ENCODE data around the gene MGLL.
A peak's percentile ranks its signal among the peaks of the same experiment; 100 is the strongest.

Gene MGLL

DNA sequence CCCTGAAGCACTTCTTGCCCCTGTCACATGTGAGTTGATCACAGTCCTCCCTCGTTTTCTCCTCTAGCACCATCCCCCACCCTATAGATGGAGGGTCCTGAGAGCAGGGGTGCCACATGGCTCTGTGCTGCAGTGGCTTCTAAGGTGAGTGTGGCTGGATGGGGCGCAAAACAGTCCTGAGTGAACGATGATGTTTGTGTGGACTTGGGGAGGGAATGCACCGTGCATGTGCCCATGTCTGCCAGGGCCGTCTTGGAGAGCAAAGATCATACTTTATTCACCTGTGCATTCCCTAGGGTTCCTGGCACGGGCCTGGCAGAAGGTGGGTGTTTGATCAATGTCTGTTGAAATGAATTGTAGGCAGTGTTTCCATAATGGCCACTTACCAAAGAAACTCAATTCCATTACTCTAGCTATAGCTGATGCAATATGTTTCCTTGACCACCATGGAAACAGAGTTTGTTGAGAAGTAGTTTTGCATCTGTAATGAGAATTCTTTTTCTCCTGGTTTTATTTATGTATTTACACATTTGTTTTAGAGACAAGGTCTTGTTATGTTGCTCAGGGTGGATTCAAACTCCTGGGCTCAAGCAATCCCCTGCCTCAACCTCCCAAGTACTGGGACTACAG is 91.5 kb downstream of the MGLL start:
- TF ChIP-seq GATA2 (IDR thresholded peaks at IDR 0.05; ENCODE audit: low read depth, low read length): no peak
- no peak for TF ChIP-seq GATA3 (IDR thresholded peaks at IDR 0.05; ENCODE audit: low read depth, low read length)

DNA sequence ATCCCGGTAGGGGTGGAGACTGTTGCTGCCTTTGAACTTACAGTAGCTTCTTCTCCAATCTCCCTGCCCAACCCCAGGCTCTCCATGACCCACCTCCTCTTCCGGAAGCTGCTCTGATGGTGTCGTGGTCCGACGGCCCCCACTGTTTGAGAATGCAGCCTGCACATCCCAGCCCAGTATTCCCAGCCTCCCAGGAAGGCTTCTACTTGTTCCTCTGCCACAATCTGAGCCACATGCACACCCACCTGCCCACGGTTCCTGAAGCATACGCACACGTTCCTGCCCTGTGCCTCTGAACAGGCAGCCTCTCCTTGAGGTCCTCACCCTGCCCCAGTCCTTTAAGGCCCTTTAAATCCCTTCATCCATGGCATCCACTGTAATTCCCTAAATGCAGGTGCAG is 92.1 kb downstream of the MGLL start:
- TF ChIP-seq GATA3 (IDR thresholded peaks at IDR 0.05; ENCODE audit: low read depth, low read length) (no peak), GATA2 (IDR thresholded peaks at IDR 0.05; ENCODE audit: low read depth, low read length) (no peak)

DNA sequence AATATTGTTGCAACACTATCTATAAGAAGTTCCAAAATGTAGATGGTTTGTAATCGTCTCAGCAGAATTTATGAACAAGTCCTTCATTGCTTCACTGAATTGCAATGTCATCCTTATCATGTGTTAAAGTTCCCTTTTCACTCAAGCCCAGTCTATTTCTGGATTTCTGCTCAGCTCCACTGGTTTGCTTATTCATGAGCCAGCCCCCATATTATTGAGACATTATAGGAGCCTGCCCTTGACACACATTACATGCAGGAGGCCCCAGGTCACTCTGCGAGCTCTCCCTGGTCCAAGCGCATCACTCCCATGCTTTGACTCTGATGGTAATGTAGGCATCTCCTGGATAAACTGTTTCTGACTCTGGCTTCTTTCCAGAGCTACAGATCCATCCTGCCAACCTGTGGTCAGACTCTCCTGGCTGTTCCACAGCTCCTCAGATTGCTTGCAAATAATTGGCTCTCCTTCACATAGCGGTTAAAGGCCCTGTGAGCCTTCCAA is 92.7 kb downstream of the MGLL start:
- no peak for TF ChIP-seq GATA3 (IDR thresholded peaks at IDR 0.05; ENCODE audit: low read depth, low read length)
- no peak for TF ChIP-seq GATA2 (IDR thresholded peaks at IDR 0.05; ENCODE audit: low read depth, low read length)

DNA sequence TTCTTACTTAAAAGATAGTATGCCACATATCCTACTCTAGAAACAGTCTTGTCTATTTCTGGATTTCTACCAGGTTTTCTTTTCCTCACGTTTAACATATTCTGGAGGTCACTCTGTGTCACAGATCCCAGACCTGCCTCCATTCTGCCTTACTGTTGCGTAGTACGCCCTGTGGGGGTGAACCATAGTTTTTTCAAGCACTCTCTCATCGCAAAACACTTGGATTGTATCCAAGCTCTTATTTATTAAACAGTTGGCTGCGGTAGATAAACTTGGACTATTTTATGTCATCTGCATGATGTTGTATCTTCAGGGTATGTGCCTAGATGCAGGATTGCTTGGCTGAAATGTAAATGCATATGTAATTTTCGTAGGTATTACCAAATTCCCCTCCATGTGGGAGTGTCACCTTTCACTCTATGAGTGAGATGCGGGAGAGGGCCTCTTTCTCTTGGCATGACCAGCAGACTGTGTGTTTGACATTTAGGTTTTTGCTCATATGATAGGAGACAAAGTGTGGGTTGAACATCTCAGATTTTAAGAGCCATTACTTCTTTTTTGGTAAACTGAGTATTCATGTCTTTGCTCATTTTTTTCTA is 93.8 kb downstream of the MGLL start:
- TF ChIP-seq GATA2 (IDR thresholded peaks at IDR 0.05; ENCODE audit: low read depth, low read length) (no peak), GATA3 (IDR thresholded peaks at IDR 0.05; ENCODE audit: low read depth, low read length) (peak; percentile 3; the same call in 1 of the 2 replicates)

DNA sequence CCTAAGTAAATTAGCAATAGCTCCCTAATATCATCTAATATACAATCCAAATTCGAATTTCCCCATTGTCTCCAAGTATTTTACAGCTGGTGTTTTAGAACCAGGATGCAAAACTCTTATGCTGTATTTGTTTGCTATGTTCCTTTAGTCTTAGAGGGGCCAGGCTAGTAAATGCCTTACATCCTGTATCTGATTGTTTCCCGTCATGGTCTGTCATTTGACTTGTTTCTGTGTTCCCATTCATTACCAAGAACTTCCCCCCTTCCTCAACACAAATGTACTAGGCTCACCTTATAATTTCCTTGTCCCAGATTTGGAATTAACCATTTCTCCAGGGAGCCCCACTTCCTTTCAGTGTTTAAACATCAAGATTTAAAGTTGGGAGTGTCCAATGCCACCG is 95.4 kb downstream of the MGLL start:
- TF ChIP-seq GATA3 (IDR thresholded peaks at IDR 0.05; ENCODE audit: low read depth, low read length) (no peak), GATA2 (IDR thresholded peaks at IDR 0.05; ENCODE audit: low read depth, low read length) (no peak)

DNA sequence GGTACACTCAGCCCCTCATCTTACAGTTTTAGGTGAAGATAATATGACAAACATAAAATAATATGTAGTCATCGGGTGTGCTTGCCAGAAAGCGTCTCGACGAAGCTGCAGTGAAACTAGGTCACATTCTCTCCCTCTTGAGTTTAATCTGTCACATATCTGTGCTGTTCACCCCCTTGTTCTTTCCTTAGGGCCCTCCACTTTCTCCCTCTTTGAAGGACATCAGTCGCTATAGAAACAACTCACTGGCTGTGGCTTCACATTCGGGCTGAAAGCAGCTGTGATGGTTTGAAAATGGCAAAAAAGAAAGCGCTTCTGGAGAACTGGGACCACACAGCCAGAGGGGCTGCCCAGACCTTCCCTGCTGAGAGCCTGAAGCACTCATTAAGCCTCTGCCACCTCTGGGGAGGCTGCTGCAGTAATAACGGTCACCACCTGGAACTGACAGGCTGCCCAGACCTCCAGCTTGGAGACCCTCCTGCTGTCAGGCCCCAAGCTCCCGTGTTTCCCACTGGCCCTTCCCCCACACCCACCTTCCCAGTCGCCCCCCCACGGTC is 99.2 kb downstream of the MGLL start:
- no peak for TF ChIP-seq GATA3 (IDR thresholded peaks at IDR 0.05; ENCODE audit: low read depth, low read length)
- TF ChIP-seq GATA2 (IDR thresholded peaks at IDR 0.05; ENCODE audit: low read depth, low read length): no peak

DNA sequence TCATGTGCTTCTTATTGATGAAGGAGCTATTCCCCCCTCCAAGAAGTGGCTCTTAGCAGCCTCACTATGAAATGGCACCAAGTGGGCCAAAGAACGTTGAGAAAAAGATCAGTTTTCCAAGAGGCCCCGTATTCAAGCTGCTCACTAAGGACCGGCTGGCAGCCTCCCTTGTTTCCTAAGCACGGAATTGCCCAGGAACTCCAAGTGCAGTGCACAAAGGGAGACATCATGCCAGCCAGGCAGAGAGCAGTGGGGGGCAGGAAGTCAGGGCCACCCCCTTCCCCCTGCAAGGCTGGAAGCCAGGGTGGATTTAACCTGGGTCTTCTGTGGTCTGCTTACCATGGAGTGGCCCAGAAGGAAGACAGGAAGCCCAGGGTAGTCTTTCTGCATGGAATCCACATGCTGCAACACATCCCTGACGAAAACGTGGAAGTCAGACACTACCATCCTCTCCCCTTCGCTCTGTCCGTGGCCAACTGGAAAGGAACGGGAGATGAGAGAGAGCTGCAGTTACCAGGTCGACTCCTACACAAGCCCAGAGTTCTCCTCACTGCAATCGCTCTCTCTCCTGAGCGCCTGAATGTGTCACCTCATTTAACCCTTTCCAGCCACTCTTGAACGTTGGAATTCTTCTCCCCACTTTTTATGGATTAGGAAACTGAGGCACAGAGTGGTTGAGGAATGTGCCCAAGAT is 100.1 kb downstream of the MGLL start:
- TF ChIP-seq GATA3 (IDR thresholded peaks at IDR 0.05; ENCODE audit: low read depth, low read length) (no peak), GATA2 (IDR thresholded peaks at IDR 0.05; ENCODE audit: low read depth, low read length) (no peak)

DNA sequence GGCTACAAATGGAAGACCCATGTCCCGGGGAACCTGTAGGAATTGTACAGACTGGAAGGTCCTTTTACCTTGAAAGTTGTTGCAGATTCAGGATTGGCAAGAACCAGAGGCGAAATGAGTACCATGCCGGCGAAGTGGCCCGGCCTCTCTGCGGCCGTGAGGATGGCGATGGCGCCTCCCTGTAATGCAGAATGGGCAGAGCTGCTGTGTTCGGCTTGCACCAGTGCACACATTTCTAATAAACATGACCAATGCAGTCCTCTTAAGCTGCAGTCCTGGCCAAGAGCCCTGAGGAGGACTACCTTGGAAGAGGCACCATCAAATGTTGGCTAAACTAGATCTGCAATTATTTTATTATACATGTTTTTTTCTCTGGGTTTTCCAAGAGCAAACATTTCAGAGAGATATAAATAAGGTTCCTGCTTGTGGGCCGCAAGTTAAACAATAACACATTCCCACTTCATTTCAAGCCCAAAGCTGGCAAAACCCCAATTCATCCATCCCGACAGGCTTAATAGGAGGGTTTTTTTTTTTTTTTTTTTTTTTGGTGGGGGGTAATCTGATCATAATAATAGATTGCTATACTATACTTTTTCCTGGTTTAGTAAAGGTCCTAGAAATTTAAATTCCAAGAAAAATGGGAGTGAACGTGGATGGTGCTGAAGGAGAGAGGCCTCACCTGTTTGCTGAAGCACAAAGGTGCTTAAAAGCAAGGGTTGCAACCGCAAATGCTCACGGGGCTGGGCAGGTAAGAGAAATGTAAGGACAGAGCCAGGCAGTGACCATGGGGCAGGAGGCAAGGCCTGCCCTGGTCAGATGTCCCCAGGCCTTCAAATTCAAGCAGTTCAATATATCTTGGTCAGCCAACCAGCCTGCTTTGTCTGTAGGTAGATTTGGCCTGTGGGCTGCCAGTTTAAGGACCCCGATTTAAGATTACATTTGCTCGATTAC is 101.1 kb downstream of the MGLL start:
- TF ChIP-seq GATA2 (IDR thresholded peaks at IDR 0.05; ENCODE audit: low read depth, low read length): no peak

DNA sequence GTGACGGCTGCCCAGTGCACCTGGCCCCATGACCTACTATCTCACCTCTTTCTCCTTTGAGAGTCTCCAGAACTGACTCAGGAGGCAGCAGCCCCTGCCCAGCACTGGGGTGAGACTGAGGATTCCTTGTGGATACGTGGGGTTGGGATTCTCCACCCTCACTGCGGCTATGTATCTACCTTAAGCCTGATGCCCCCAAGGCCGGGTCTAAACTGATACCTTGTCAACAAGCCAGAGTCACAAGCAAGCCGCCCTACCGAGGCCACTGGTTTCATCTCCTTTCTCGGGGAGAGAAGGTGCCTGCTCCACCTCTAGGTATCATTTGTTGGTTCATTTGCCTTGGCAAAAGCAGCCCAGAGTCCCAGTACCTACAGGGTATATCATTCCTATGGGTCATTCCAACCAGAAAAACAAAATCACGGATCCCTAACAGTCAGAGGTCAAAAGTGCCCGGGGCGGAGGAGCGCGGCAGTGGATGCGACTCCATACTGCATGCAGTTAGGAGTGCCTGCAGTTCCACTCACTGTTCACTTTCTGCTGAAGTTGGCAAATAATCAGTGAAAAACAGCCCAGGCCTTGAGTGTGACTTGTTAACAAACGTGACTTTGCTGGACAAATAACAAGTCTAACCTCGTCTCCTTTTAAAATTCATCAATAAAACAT is 102.0 kb downstream of the MGLL start:
- no peak for TF ChIP-seq GATA3 (IDR thresholded peaks at IDR 0.05; ENCODE audit: low read depth, low read length)
- TF ChIP-seq GATA2 (IDR thresholded peaks at IDR 0.05; ENCODE audit: low read depth, low read length): no peak

DNA sequence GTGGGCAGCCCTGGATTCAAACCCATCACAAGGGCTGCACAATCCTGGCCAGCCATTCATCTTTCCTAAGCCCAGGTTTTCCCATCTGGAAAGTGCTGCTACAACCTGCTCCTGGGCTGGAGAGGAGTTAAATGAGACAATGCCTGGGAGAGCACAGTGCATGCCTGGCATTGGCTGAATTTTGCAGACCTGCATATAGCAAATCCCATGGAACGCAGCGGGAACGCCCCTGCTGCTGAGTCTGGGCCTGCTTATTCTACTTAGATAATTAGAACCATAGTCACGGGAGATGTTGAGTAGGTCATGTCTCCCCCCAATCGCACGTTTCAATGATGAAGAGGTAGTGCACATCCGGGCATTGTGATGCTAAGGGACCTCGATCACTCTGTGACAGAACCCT is 102.9 kb downstream of the MGLL start:
- TF ChIP-seq GATA2 (IDR thresholded peaks at IDR 0.05; ENCODE audit: low read depth, low read length): no peak
- TF ChIP-seq GATA3 (IDR thresholded peaks at IDR 0.05; ENCODE audit: low read depth, low read length): no peak

DNA sequence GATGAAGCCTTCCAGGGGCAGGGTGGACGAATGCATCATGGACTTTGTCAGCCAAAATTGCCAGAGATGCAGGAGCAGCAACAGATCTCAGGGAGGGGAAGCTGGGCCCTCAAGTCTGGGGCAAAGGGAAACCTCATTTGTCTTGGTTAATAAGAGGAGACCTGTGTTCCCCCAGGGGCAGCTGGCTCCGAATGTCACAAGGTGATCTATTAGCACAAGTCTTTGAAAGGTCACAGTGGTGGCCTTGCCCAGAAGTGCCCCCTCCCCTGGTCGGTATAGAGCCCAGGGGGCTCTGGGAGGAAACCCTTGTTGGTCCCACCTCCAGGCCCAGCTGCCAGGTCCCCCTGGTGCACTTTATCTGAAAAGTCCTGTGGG is 103.4 kb downstream of the MGLL start:
- TF ChIP-seq GATA2 (IDR thresholded peaks at IDR 0.05; ENCODE audit: low read depth, low read length) (no peak), GATA3 (IDR thresholded peaks at IDR 0.05; ENCODE audit: low read depth, low read length) (no peak)

DNA sequence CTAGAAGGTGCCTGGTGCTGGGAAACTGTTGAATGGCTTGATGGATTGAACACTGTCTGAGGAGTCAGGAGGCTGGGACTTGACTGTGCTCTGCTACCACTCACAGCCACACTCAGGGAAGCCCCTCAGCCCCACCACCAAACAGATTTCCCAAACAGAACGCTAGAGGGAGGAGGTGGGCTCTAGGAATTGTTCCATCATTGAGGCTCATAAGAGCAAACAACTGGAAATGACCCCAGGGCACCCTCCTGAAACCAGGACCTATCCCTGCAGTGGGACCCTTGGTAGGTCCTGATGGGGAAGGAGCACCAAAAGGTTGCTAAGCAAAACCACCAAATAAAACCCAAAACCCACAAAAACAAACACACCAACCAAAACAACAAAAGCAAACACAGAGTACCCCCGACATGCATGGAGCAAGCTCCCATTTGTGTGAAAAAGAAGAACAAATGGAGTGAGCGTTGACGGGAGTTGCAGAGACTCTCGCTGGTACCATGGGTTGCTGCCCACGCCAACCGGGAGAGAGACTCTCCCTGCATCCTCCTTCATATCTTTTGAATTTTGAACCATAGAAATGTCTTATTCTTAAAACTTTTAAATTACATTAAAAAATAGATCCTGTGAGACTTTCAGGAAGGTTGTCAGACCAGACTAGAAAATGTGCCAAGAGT is 103.9 kb downstream of the MGLL start:
- TF ChIP-seq GATA2 (IDR thresholded peaks at IDR 0.05; ENCODE audit: low read depth, low read length): no peak
- TF ChIP-seq GATA3 (IDR thresholded peaks at IDR 0.05; ENCODE audit: low read depth, low read length): no peak
